NCI-H2081 (cell line): ENCODE data around the gene NPAS3.

ENCODE experiments used
- DNase-seq, 2 experiments: peaks; one replicate each; lab custom pipeline; 2025; lab: John Stamatoyannopoulos, UW

Gene NPAS3

DNA sequence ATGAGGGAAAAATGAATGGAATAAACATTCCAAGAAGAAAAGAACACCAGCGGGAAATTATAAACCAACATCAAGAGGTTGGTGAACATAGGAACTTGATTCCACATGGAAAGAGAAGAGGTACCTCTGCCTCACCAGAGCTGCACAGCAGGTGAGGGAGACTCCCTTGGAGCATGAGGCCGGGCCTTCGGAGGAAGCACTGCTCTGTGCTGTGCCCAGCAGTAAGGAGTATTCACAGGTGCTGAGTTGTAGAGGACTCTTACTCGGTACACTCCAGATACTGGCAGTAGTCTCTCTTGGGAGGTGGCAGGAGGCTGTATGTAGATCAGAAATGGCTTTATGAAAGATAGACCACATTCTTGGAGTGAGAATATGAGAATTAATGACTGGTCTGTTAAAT is 76.0 kb downstream of the NPAS3 start:
- DNase-seq, result no peak

DNA sequence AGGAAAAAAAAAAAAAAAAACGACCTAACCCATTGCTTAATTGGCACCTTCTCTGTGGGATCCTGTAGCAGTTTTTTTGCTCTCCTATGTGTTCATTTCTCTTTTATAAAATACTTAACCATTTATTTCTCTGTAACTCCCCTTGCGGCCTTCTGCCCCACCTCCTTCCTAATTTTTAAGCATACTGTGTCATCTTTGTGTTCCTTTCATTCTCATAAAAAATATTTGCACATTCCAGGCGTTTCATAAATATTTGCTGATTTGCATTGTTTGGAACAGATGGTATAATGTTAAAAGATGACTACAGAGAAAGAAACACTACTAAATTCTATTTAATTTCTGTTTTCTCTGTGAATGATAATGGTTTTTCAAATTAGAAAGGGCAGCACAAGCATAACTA is 77.9 kb downstream of the NPAS3 start:
- no peak for DNase-seq

DNA sequence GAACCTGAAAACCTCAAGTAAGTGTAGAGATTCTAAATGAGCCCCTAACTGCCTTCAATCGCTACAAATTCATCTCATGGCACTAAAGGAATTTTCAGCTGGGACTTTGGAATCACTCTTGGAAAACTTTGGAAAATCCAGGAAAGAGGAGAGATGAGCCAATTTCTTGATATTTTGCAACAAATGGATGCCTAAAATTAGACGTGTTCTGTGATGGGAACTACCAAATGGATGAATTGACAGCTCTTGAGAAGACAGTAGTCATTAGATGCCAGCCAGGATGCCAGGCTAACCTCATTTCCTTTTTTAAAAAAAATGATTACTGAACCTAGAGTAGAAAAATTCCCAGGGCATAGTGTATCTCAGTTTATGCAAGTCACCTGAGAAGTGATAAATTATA is 78.3 kb downstream of the NPAS3 start:
- no peak for DNase-seq

DNA sequence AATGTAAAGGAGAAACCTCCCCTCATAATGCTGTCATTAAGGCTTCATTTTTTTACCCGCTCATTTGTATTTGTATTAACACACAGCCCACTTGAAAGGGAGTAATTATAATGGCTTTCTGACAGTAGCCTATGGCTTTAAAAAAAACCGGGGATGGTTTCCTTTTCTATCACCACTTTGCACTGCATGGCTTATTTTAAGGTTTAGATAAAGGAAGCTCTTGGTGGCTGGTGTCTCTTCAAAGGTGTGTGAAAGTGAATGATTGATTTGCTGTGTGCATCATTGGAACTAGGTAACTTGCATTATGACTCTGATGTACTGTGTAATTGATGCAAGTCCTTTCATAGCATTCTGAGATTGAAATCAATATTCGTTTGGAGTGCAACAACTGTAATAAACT is 80.7 kb downstream of the NPAS3 start:
- peak in 1 of 2 experiments; percentile 57 for DNase-seq

DNA sequence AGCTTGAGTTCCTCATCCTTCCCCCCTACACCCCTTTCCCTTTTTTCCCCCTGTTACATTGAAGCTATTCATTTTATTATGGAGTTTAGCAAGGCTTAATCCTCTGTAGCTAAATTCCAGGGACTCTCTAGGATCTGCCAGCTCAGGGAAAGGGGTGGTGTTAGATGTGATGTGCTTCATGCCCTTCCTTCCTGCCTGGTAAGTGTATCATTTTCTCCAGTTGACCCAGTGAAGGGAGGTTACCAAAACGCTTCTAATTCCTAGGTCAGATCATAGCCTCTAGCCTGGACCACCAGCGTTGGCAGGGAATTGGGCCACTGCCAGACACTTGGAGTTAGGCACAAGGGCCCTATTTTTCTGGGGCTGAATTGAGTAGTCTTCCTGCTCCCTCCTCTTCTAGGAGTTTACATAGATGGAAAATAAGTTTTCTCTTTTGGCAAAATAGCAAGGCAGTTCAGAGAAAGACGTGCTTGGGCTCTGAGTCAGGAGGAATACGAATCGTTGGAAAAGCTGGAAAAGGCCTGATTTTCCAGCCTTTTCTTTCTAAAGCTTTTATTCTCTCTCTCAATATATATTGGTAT is 88.3 kb downstream of the NPAS3 start:
- no peak for DNase-seq

DNA sequence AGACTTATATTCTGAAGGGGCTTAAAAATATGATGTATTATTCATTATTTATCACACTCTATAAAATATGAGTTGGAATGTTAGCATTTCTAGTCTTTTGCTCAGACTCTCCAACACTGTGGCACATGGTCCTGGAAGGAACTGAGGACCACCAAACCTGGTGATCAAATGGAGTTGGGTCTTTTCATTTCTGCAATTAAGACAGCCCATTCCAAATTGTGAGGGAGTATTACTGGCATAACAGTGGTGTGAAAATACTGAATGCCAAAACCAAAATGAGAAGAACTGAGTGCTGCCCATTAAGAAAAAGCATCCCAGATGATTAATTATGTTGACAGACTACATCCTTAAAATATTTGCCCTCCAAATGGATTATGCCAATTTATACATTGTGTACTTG is 90.8 kb downstream of the NPAS3 start:
- no peak for DNase-seq

DNA sequence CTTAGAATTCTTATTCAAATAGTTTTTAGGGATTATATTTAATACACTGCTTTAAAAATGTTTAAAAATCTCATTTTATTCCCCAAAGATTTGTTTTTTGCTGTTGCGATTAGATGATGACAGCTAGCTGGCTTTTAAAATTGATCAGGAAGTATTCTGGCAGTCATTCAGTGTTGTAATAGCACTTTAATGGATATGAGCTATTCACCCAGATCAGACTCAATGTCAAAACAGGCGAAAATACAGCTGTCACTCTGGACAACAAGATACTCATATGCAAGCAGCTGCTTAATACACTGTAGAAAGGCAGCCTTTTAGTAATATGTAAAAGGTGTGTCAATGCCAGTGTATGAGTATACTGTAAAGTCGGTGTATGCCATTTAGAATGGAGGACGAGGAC is 91.7 kb downstream of the NPAS3 start:
- DNase-seq, result peak in 1 of 2 experiments; percentile 48

DNA sequence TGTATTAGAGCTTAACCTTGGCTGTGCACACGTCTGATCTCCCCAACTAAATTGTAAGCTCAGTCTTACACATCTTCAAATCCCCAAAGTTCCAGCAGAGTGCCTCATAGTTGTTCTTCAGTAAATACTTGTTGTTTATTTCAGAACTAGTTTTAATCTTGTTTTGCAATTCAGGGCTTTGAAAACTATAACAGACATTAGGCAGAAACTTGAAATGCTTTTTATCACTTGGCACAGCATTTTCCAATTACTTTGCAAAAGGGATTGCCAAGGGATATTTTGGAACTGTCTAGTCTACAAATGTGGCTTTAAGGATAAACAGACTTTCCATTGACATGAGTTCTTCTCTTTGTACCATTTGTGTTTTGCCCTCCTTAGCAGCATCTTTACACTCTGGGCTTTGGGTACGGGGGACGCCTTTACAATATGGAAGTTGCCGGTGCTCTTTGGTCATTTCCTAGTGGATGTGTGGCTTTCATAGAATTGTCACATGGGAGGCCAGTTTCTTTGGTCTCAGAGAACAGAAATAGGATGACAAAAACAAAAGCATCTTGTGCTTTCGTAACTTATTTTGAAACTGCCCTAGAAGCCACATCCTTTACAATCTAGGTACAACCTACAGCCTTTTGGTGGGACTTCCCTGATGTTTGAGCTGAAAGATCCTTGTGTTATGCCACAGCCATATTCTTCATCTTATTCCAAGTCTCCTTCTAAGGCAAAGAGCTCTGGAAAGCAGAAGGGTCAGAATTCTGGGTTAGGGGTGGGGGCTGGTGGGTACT is 96.9 kb downstream of the NPAS3 start:
- DNase-seq, result no peak

DNA sequence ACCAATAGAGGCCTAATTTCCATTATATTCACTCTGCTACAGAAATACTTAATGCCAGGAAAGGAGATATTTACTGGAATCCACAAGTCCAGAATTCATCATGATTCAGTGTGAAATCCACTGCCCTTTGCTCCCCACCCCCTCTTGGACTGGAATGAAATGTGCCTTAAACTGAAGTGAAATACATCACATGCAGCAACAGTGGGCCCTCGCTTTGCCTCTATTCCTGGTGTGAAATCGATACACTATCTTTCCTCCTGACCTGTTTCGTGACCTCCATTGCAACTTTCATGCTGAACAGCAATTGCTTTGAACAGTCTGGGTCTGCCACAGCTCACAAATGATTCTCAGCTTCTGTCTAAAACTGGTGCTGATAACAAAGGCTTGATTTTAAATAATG is 100.6 kb downstream of the NPAS3 start:
- DNase-seq, result no peak

DNA sequence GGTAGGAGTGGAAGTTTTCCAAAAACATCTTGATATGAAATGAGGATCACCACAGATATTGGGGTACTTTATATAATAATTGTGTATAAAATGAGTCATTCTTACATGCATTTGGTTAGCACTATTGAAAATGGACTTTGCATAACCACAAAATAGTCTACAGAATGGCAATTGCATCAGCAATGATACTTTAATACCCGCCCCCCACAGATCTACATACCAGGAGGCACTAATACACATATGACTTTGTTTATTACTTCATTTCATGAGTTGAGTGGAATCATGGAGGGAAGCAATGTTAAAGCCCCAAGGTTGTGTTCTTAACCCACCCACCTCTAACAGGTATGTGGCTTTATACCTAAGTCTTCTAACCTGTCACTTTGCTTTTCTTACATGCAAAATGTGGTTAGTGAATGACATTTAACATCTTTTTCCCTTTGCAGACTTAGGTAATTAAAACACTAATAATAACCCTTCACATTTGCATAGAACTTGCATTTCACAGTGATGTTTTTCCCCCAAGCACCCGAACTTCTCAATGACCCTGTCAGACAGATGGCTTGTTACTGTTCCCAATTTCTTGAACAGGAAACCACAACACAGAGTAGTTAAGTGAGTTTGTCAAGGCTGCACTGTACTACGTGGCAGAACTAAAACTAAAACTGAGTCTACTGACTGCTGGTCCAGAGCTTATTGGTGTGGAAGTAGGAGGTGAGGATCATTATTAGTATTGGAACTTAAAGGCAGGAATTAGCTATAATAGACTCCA is 101.9 kb downstream of the NPAS3 start:
- DNase-seq, result no peak

DNA sequence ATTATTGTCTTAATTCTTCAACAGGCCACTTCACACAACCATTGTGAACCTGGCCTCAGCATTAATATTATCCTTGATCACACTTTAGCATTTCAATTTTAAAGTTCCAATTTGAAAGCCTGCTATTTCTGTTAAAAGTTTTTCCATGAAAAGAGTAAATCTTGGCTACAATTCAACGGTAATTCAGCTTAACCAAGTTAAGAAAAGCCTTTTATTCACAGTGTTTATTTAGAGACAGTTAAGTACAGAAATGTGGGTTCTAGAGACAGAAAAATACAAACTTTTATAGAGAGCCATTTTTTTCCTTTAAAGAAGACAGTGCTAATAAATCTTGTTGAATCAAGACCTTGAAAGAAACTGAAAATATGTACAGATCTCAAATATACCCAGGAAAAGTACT is 103.9 kb downstream of the NPAS3 start:
- DNase-seq, result no peak

DNA sequence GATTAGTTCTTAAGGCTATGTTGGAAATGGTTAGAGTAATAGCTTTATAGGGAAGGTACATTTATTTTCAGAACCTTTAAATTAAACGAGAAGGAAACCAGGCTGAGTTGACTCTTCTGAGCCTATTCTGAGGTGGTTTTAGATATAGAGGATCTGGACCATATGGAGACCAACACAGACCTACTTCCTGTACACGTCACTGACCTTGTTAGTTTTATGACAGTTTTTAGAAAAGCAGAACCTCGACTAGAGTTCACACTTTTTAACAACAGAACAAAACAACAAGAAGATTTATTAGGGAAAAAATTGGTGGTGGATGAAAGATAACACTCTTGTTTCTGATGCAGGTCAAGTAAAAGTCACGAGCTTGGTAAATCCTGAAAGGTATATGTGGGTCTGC is 107.1 kb downstream of the NPAS3 start:
- DNase-seq, result no peak

DNA sequence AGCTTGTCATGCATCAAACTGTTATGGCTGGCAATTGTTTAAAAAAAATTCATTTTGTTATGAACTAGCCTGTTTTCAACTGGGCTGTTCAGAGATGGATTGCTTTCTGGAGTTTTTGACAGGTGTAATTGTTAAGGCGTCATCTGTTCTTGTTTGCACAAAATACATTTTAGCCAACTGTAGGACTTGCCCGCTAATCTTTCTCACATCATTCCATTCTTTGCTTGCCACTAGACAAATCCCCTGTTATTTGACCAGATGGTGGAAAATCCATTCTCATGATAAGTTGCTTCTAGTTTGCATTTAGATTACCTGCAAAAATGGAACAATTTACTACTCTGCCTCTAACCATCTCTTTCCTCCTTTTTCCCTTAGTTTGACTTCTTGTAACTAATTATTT is 114.3 kb downstream of the NPAS3 start:
- peak; percentile 83 to 97 for DNase-seq

DNA sequence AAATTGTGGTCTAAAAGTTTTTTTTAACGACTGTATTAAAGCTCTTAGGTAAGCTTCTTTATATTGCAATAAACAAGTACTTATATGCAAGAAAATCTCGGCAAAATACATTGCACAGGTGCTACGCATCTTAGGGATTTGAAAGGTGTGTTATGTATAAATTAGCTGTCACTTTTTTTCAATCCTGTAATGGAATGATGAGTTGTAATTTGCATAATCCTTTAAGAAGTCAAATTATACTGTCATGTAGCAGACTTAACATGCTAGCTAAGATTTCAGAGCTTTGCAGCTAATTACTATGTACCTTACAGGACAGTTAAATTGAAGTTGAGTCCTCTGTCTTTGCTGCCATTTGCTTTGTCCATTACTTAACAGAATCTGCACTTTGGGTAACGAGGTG is 117.5 kb downstream of the NPAS3 start:
- no peak for DNase-seq

DNA sequence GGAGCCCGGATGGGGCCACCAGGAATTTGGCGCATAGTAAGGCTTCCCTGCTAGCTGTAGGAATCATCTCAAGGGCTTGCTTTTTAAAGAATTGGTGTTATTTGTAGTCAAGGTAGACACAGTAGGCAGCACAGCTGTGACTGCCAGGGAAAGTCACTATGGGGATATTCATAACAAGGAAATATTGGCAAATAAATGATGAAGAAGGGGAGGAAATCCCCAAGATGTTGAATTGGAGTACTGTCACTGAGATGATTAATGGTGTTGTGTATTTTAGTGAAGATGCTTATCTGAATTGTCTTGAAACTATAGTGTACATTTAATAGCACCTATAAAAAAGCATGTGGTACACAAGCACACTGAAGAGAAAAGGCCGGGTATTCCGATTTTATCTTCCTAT is 118.9 kb downstream of the NPAS3 start:
- DNase-seq, result peak in 1 of 2 experiments; percentile 43

DNA sequence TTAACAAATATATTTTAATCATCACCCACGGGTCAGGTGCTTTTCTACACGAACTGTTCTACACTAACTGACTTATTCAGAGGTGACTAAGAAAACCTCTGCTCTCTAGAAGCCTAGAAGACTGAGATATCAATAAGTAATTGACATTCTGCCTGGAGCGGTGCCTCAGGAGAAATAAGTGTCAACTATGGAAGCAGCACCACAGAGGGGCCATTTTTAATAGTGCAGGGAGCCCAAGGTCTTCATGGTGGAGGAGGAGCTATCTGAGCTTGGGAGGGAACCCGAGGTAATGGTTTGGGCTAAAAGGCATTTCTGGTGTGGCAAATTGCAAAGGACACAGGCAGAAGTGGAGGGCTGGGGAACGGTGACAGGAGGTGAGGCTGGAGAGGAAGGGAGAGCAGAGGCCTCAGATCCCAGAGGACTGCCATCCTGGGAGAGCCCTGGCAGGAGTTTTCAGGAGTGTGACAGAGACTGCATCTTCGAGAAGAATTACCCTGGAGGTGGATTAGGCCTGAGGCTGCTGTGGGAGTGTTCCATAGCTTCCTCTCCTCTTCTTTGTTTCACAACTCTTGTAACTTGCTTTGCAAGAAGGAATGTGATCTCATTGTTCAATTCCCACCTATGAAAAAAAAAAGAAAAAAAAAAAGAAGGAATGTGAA is 123.1 kb downstream of the NPAS3 start:
- no peak for DNase-seq

DNA sequence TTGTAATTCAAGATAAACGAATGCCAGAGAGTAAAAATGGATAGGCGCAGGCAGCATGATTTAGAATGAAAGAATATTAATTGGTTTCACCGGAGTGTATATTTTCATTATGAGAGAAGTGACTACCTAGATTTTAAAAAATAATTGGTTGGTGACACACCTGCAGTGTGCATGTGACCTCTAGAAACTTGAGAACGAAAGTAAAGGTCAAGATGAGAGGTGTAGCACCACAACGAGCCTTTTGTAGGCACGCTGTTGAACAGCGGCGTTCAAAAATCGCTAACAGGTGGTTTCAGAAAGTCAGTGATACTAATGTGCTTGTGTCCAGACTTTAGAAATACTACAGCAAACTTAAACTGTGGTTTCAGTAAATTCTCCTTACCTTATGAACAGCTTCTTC is 123.8 kb downstream of the NPAS3 start:
- DNase-seq, result no peak

DNA sequence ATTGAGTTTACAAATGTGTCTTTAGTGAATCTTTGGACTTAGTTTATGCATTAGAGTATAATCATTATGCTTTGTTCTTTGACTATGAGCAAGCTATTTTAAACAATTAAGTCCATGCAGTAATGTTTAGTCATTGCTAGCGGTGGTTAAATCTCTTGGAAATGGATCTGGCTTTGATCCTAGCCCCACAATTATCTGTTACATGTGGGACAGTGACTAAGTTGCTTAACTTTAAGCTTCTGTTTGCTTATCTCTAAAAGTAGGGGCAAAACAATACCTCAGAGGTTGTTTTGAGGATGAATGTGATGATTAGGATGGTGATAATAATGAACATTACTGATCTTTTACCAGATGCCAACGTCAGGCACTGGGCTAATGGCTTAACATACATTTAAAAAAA is 124.2 kb downstream of the NPAS3 start:
- no peak for DNase-seq

DNA sequence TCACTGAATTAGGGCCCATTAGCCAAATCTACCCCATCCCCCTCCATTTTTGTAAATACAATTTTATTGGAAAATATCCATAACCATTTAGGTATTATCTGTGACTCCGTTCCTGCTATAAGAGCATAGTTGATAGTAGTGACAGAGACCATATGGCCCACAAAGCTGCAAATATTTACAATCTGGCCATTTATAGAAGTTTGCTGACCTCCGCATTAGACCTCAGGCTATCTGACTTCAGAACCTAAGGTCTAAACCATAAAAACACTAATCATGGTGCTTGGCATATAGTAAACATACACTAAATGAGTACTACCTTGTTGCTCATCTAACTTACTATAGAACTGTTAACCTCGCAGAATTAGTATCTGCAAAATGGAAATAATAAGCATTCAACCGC is 124.8 kb downstream of the NPAS3 start:
- no peak for DNase-seq

DNA sequence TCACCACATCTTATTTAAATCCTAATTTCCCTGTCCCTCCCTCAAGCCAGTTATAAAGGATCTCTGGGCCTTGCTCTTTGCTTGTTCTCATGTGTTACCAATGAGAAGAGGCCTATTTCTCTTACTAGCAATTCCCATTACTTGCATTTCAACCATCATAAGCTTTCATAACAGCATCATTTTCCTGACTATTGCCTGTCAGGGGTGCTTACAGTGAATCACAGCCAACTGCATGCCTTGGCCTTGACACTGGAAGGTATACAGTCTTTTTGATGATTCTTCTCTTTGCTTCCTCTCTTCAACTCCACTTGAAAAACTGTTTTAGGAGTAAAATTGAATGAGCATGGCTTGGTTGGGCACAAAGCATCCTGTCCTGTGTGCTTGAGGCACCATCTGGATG is 127.0 kb downstream of the NPAS3 start:
- DNase-seq, result no peak

DNA sequence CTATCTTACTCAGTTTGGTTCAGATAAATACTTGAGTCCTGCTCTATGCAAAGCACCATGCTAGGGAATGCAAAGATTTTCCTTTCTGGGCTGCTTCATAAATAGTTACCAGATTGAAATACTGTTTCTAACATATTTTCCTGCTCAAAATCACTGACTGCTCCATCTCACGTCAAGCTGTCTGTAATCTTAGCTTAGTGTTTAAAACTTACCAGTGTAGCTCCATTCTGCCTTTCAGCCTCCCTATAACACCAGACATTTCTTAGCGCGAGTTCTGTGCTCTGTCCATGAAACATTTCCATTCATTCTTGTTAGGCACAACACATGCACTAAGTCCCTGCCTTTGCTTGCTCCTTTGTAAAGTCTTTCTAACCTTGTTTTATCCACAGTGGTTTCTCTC is 129.4 kb downstream of the NPAS3 start:
- DNase-seq, result no peak

DNA sequence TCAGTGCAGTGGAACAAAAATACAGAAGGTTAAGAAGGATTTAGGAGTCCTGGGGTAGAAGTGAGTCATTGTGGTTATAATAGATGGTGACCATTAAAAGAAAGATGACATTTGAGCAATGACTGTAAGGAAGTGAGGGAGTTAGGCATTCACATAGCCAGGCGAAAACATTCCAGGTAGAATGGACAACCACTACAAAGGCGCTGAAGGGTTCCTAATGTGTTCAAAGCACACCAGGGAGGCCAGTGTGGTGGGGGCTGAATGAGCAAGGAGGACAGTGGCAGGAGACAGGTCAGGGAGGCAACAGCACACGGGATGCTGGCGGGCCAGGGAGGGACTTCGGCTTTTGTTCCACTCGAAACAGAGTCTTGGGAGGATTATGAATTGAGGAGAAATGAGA is 129.9 kb downstream of the NPAS3 start:
- DNase-seq, result no peak

DNA sequence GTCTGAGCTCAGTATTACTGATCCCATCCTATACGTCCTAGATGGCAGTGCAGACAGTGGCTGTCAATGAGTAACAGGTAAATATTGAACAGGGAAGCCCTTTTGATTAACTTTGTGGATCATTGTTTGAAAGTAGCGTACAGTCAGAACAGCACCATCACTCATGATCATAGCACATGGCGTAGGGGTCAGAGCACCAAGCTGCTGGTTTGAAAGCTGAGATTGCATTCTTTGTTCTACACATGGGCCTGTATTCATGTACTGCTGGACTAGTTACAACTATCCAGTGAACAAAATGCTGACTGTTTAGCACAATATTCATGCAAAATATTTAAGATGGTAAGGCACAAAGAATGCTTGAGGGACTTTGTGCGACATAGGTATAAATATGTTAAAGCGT is 131.8 kb downstream of the NPAS3 start:
- DNase-seq, result no peak
